H54 (cell line): ENCODE results near the gene CCNC.

ENCODE experiments used
- DNase-seq: peaks from one replicate; pipeline ENCODE4 v3.0.0; 2011; ENCODE audit warnings: low spot score, mixed read lengths; ENCODE audit not compliant: insufficient read length
- FAIRE-seq: peaks from 3 replicates; lab custom pipeline; 2011; peaks lifted over from hg19 to GRCh38; lab: Jason Lieb, UNC
- POLR2A ChIP-seq: IDR thresholded peaks from 2 replicates; pipeline ENCODE4 v1.6.1; 2011; ENCODE audit warnings: low read depth, mild to moderate bottlenecking, low read length

The CCNC gene

DNA sequence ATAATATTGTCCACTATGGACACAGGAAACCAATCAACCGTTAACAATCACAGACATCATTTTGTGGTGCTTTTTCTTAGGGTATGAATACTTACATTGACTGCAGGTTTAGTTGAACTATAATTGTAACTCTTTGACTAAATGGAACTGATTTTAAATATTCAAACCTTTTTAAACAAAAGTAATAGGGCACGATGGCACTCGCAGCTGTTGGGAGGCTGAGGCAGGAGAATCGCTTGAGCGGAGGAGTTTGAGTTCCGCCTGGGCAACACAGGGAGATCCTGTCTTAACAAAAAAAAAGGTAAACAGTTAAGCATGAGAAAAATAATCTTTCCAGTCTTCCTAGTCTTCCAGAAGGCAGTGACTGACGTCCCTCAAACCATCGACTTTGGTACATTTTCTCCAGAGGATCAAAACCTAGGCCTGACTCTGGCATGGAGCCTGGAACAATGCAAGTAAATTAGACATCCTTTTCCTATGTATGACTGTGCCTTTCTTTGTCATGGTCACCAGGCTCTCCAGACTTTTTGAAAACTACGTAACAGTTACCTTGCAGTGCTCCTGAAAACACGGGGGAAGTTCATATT is 21.5 kb upstream of the CCNC start:
- DNase-seq: no peak
- TF ChIP-seq POLR2A: no peak
- no peak for FAIRE-seq

DNA sequence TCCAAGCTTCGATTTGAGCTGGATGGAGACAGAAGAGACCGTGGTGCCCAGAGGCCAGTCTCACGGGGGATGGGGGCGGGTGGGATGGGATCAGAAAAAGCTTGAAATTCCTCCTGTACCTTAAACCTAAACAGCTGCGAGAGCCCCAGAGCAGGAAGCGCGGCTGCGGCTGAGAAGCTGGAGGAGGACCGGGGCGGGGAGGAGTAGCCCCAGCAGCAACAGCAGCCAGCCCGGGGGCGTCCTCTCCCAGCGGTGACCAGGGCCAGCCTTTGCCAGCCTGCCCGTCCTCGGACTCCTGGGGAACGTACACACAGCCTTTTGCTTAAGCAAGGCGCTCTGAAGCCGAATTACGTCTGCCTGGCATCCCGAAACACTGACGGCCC is 20.8 kb upstream of the CCNC start:
- DNase-seq (no peak), FAIRE-seq (no peak)
- TF ChIP-seq POLR2A: no peak

DNA sequence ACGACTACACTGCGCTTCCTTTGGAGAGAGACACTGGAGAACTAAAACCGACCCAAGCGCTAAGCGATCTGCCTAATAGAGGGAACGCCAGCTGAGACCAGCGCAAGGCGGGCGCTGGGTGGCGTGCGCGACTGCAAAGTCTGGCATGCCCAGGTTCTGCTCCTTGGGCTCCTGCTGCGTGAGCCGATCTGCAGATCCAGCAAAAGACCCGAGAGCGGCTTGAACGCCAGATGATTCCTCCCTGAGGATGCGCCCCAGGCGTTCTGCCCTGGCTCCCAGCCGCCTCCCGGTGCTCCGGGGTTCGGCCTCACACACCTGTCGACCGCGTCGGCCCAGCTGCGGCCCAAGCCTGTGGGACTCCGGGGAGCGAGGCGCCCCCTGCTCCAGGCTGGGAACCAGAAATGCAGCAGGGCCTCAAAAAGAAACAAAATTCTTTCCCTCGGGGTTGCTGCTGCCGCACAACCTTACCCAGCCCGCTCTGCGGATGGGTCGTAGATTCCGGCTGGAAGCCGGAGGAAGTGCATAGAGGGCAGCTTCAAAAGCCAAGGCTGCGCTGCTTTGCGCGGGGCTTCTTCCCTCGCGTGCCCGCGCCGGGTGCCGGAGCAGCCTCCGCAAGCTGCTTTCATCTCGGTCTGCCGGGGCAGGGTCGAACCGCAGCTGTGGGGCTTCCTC is 20.3 kb upstream of the CCNC start:
- DNase-seq: no peak
- FAIRE-seq: no peak
- TF ChIP-seq POLR2A: no peak

- no peak for TF ChIP-seq POLR2A
- no peak for FAIRE-seq
- DNase-seq: no peak
Measured at GRCh38 chr6:99587792-99588191, 19.3 kb upstream of the CCNC start.

DNA sequence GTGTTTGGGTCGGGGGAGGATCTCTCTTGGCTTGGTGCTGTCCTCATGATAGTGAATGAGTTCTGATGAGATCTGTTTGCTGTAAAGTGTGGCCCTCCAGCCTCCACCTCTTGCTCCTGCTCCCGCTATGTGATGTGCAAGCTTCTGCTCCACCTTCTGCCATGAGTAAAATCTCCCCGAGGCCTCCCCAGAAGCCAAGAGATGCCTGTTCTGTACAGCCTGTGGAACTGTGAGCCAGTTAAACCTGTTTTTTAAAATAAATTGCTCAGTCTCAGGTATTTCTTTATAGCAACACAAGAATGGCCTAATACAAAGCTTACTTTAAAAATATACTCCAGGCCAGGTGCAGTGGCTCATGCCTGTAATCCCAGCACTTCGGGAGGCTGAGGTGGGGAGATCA is 11.3 kb upstream of the CCNC start:
- FAIRE-seq: no peak
- TF ChIP-seq POLR2A: no peak
- DNase-seq: no peak

DNA sequence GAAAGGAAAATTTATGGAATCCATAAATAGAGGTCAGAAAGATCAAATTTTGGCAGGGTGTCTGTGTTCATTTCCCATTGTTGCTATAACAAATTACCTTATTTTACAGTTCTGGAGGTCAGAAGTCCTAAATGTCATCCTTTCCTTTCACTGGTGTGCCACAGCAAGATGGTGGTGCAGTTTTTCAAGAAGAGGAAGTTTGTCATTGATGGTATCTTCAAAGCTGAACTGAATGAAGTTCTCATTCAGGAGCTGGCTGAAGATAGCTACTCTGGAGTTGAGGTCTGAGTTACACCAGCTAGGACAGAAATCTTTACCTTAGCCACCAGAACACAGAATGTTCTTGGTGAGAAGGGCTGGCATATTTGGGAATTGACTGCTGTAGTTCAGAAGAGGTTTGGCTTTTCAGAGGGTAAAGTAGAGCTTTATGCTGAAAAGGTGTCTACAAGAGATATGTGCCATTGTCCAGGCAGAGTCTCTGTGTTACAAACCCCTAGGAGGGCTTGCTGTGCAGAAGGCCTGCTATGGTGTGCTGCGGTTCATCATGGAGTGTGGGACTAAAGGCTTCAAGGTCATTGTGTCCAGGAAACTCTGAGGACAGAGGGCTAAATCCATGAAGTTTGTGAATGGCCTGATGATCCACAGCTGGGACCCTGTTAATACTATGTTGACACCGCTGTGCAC is 7.2 kb upstream of the CCNC start:
- no peak for DNase-seq
- TF ChIP-seq POLR2A: no peak
- FAIRE-seq: no peak

DNA sequence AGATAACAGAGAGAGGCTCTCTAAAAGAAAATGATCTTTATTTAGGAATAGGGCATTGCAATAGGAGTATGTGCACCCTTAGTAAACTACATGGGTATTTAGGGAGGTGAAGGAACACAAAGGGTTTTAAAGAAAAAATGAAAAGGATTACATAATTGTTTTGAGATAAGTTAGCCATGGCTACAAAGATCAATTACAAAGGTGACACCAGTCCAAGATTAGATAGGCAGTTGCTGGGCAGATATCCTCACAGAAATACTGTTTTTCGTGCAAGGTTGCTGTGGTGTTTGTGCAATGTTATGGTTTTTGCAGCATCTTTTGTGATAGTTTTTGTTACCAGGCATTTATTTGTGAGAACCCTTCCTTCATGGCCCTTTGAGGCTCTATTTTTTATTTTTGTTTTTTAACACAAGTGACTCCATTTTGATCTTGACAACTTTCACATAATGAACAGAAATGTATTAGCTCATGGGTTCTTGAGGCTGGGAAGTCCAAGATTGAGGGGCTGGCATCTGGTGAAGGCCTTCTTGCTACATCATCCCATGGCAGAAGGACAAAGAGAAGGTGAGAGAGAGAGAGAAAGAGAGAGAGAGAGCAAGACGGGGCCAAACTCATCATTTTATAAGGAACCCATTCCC is 5.6 kb upstream of the CCNC start:
- FAIRE-seq: no peak
- no peak for TF ChIP-seq POLR2A
- DNase-seq: no peak

GRCh38 chr6:99563056-99563723 is 5.3 kb downstream of the CCNC start:
- FAIRE-seq: no peak

GRCh38 chr6:99560668-99561067 is 7.8 kb downstream of the CCNC start:
- DNase-seq (no peak), FAIRE-seq (no peak)
- no peak for TF ChIP-seq POLR2A

More at GRCh38 chr6:99563056-99563723, 5.3 kb downstream of the CCNC start:
- no peak for DNase-seq
- TF ChIP-seq POLR2A: no peak

- FAIRE-seq (no peak), DNase-seq (no peak)
- TF ChIP-seq POLR2A: no peak
Measured at GRCh38 chr6:99559057-99559456, 9.4 kb downstream of the CCNC start.

DNA sequence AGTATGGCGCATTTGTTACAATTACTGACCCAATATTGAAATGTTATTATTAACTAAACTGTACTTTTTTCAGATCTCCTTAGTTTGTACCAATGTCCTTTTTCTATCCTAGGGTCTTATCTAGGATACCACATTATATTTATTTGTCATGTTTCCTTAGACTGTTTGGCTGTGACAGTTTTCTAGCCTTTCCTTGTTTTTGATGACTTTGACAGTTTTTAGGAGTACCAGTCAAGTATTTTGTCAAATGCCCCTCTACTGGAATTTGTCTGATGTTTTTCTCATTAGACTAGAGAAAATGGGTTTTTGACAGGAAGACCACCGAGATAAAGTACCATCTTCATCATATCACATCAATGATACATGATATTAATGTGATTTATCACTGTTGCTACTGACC is 14.6 kb downstream of the CCNC start:
- FAIRE-seq (no peak), DNase-seq (no peak)
- no peak for TF ChIP-seq POLR2A

- no peak for TF ChIP-seq POLR2A
- FAIRE-seq (no peak), DNase-seq (no peak)
Measured at GRCh38 chr6:99550046-99550748, 18.3 kb downstream of the CCNC start.

DNA sequence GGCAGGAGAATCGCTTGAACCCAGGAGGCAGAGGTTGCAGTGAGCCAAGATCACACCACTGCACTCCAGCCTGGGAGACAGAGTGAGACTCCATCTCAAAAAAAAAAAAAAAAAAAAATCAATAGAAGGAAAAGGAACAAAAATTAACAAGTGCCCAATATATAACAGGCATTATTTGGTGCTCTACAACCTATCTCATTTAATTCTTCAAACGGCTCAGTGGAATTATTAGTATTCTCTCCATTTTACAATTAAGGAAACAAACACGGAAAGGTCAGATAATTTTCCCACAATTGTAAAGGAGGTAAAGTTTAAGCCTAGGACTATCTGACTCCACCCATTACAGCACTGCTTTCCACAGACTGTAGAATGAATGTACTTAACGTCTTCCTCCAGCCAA is 19.8 kb downstream of the CCNC start:
- DNase-seq: no peak
- no peak for FAIRE-seq
- no peak for TF ChIP-seq POLR2A

GRCh38 chr6:99547526-99547925 is 20.9 kb downstream of the CCNC start:
- no peak for TF ChIP-seq POLR2A
- DNase-seq (no peak), FAIRE-seq (no peak)
